ENCODE results near the gene NCAPH2.
A peak's percentile ranks its signal among the peaks of the same experiment; 100 is the strongest.

Gene NCAPH2

GRCh38 chr22:50526108-50526833, 18.2 kb downstream of the NCAPH2 start:
- TF ChIP-seq CTCF (IDR thresholded peaks at IDR 0.05; ENCODE audit: low read depth, low read length): peak; percentile 45
- peak overlapping the region; percentile 72 for H3K4me3 ChIP-seq (ENCODE audit: low read depth, low read length)
- peak; percentile 72 for DNase-seq (ENCODE audit: low read depth, low spot score)
- in situ Hi-C loops (cut with HindIII; ENCODE audit: low sequenced_read_pairs): no loop called here

- in situ Hi-C loops (cut with HindIII; ENCODE audit: low sequenced_read_pairs): no loop called here
- peak overlapping the region; percentile 72 for H3K4me3 ChIP-seq (ENCODE audit: low read depth, low read length)
- DNase-seq (ENCODE audit: low read depth, low spot score): no peak
- no peak for TF ChIP-seq CTCF (IDR thresholded peaks at IDR 0.05; ENCODE audit: low read depth, low read length)
These were observed 19.1 kb downstream of the NCAPH2 start for GRCh38 chr22:50526834-50527801.

GRCh38 chr22:50527921-50528681, 20.1 kb downstream of the NCAPH2 start:
- no peak overlapping the region for H3K4me3 ChIP-seq (ENCODE audit: low read depth, low read length)
- DNase-seq (ENCODE audit: low read depth, low spot score): no peak
- in situ Hi-C loops (cut with HindIII; ENCODE audit: low sequenced_read_pairs): no loop called here
- no peak for TF ChIP-seq CTCF (IDR thresholded peaks at IDR 0.05; ENCODE audit: low read depth, low read length)

- in situ Hi-C loops (cut with HindIII; ENCODE audit: low sequenced_read_pairs): no loop called here
- DNase-seq (ENCODE audit: low read depth, low spot score): no peak
- no peak overlapping the region for H3K4me3 ChIP-seq (ENCODE audit: low read depth, low read length)
- no peak for TF ChIP-seq CTCF (IDR thresholded peaks at IDR 0.05; ENCODE audit: low read depth, low read length)
These were observed 20.8 kb downstream of the NCAPH2 start for GRCh38 chr22:50528682-50529415.

- TF ChIP-seq CTCF (IDR thresholded peaks at IDR 0.05; ENCODE audit: low read depth, low read length): no peak
- in situ Hi-C loops (cut with HindIII; ENCODE audit: low sequenced_read_pairs): no loop called here
- no peak for DNase-seq (ENCODE audit: low read depth, low spot score)
- peak overlapping the region; percentile 18 for H3K4me3 ChIP-seq (ENCODE audit: low read depth, low read length)
These were observed 21.4 kb downstream of the NCAPH2 start for GRCh38 chr22:50529416-50529896.
